ENCODE data around the gene SMURF2. TPM values are rescaled to one million over a fixed set of nuclear protein-coding genes. Genes with fewer than 3 reads are reported as not detected.

SMURF2 gene
- total RNA-seq, 1 experiment from 2014 or later: 23.0 TPM

DNA sequence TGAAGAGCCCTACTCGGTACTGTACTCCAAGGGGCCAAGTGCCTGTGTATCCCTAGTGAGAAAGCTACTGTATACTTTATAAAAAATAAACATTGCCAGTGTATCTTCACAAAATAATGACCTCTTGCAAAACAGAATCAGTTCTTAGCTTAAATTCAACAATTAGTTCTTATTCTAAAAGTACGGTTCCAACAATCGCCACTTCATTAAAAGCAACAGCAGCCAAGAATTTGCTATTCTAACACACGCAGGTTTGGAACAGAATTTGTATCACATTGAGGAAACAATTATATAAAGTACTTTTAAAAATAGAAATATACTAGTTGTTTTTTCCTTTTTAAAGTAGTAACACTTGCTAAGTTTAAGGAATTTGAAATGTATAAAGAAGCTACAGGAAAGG is 106.8 kb downstream of the SMURF2 start (continued):
- no peak for TF ChIP-seq NR3C1 (CRISPR knock-in tag; conservative IDR thresholded peaks at IDR 0.05; ENCODE audit: low read depth)

DNA sequence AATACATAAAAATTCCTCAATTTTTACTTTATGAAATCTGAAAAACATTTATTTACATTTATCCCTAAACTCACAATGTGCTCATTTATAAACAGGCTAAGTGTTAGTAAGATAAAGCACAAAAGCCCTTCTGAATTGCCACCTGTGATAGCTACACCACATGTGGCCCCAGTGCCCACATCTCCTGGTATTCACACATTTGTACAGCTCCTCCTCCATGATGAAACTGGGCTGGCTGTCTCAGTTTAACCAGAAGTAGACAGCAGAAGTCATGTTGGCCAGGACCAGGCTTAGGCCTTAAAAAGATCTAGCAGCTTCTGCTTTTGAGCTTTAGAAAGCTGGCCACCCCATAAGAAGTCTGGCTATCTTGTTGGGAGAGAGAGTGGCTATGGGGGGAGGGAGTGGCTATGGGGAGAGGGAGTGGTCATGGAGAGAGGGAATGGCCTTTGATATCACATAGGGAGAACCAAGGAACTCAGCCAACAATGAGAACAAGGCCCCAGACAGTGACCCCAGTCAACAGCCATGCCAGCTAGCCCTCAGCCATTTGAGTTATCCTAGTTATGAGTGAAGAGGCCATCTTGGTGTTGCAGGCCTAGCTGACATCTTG is 108.0 kb downstream of the SMURF2 start:
- no peak overlapping the region for H3K27ac Mint-ChIP-seq
- no peak overlapping the region for H3K4me3 Mint-ChIP-seq
- CTCF ChIA-PET: interaction anchor here (1.4 kb wide), 1 partner anchor 183 kb away, joined by 4 read pairs; no protein-coding TSS in a partner anchor
- peaks cover 7% of the 10 kb centered on the region for H3K36me3 Mint-ChIP-seq
- no peak for DNase-seq (ENCODE audit: low spot score)
- H3K4me1 Mint-ChIP-seq: peaks cover 9% of the 10 kb centered on the region
- no peak for TF ChIP-seq ZNF671 (CRISPR knock-in tag; IDR thresholded peaks at IDR 0.05)
- TF ChIP-seq, protein P1, sequence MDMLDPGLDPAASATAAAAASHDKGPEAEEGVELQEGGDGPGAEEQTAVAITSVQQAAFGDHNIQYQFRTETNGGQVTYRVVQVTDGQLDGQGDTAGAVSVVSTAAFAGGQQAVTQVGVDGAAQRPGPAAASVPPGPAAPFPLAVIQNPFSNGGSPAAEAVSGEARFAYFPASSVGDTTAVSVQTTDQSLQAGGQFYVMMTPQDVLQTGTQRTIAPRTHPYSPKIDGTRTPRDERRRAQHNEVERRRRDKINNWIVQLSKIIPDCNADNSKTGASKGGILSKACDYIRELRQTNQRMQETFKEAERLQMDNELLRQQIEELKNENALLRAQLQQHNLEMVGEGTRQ (CRISPR knock-in tag; IDR thresholded peaks at IDR 0.05): no peak
- TF ChIP-seq, protein P2, sequence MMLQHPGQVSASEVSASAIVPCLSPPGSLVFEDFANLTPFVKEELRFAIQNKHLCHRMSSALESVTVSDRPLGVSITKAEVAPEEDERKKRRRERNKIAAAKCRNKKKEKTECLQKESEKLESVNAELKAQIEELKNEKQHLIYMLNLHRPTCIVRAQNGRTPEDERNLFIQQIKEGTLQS (CRISPR knock-in tag; conservative IDR thresholded peaks at IDR 0.05): no peak
- TF ChIP-seq SP1 (CRISPR knock-in tag; conservative IDR thresholded peaks at IDR 0.05): no peak
- no peak for TF ChIP-seq ZNF317 (CRISPR knock-in tag; IDR thresholded peaks at IDR 0.05; ENCODE audit: borderline replicate concordance, low read depth)
- TF ChIP-seq JAZF1 (CRISPR knock-in tag; IDR thresholded peaks at IDR 0.05): no peak
- TF ChIP-seq, protein P3, sequence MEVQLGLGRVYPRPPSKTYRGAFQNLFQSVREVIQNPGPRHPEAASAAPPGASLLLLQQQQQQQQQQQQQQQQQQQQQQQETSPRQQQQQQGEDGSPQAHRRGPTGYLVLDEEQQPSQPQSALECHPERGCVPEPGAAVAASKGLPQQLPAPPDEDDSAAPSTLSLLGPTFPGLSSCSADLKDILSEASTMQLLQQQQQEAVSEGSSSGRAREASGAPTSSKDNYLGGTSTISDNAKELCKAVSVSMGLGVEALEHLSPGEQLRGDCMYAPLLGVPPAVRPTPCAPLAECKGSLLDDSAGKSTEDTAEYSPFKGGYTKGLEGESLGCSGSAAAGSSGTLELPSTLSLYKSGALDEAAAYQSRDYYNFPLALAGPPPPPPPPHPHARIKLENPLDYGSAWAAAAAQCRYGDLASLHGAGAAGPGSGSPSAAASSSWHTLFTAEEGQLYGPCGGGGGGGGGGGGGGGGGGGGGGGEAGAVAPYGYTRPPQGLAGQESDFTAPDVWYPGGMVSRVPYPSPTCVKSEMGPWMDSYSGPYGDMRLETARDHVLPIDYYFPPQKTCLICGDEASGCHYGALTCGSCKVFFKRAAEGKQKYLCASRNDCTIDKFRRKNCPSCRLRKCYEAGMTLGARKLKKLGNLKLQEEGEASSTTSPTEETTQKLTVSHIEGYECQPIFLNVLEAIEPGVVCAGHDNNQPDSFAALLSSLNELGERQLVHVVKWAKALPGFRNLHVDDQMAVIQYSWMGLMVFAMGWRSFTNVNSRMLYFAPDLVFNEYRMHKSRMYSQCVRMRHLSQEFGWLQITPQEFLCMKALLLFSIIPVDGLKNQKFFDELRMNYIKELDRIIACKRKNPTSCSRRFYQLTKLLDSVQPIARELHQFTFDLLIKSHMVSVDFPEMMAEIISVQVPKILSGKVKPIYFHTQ (CRISPR knock-in tag; IDR thresholded peaks at IDR 0.05): no peak
- no peak for TF ChIP-seq RELA (CRISPR knock-in tag; IDR thresholded peaks at IDR 0.05; ENCODE audit: borderline replicate concordance)
- TF ChIP-seq ATF1 (CRISPR knock-in tag; IDR thresholded peaks at IDR 0.05): no peak
- TF ChIP-seq NR2C2 (CRISPR knock-in tag; IDR thresholded peaks at IDR 0.05): no peak
- no peak for TF ChIP-seq ZNF219 (CRISPR knock-in tag; IDR thresholded peaks at IDR 0.05; ENCODE audit: borderline replicate concordance)
- no peak for TF ChIP-seq FOXK1 (CRISPR knock-in tag; IDR thresholded peaks at IDR 0.05)
- no peak for TF ChIP-seq FOXJ3 (CRISPR knock-in tag; IDR thresholded peaks at IDR 0.05; ENCODE audit: borderline replicate concordance)
- TF ChIP-seq HMGA2 (CRISPR knock-in tag; IDR thresholded peaks at IDR 0.05): no peak
- TF ChIP-seq ZNF396 (CRISPR knock-in tag; IDR thresholded peaks at IDR 0.05; ENCODE audit: borderline replicate concordance): no peak
- no peak for TF ChIP-seq EMX1 (CRISPR knock-in tag; IDR thresholded peaks at IDR 0.05)
- TF ChIP-seq, protein P4, sequence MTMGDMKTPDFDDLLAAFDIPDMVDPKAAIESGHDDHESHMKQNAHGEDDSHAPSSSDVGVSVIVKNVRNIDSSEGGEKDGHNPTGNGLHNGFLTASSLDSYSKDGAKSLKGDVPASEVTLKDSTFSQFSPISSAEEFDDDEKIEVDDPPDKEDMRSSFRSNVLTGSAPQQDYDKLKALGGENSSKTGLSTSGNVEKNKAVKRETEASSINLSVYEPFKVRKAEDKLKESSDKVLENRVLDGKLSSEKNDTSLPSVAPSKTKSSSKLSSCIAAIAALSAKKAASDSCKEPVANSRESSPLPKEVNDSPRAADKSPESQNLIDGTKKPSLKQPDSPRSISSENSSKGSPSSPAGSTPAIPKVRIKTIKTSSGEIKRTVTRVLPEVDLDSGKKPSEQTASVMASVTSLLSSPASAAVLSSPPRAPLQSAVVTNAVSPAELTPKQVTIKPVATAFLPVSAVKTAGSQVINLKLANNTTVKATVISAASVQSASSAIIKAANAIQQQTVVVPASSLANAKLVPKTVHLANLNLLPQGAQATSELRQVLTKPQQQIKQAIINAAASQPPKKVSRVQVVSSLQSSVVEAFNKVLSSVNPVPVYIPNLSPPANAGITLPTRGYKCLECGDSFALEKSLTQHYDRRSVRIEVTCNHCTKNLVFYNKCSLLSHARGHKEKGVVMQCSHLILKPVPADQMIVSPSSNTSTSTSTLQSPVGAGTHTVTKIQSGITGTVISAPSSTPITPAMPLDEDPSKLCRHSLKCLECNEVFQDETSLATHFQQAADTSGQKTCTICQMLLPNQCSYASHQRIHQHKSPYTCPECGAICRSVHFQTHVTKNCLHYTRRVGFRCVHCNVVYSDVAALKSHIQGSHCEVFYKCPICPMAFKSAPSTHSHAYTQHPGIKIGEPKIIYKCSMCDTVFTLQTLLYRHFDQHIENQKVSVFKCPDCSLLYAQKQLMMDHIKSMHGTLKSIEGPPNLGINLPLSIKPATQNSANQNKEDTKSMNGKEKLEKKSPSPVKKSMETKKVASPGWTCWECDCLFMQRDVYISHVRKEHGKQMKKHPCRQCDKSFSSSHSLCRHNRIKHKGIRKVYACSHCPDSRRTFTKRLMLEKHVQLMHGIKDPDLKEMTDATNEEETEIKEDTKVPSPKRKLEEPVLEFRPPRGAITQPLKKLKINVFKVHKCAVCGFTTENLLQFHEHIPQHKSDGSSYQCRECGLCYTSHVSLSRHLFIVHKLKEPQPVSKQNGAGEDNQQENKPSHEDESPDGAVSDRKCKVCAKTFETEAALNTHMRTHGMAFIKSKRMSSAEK (CRISPR knock-in tag; IDR thresholded peaks at IDR 0.05; ENCODE audit: borderline replicate concordance): no peak
- no peak for TF ChIP-seq PRRX2 (CRISPR knock-in tag; IDR thresholded peaks at IDR 0.05)
- TF ChIP-seq, protein P5, sequence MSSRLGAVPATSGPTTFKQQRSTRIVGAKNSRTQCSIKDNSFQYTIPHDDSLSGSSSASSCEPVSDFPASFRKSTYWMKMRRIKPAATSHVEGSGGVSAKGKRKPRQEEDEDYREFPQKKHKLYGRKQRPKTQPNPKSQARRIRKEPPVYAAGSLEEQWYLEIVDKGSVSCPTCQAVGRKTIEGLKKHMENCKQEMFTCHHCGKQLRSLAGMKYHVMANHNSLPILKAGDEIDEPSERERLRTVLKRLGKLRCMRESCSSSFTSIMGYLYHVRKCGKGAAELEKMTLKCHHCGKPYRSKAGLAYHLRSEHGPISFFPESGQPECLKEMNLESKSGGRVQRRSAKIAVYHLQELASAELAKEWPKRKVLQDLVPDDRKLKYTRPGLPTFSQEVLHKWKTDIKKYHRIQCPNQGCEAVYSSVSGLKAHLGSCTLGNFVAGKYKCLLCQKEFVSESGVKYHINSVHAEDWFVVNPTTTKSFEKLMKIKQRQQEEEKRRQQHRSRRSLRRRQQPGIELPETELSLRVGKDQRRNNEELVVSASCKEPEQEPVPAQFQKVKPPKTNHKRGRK (CRISPR knock-in tag; IDR thresholded peaks at IDR 0.05; ENCODE audit: borderline replicate concordance): no peak
- POLR2A ChIA-PET: no interaction called here
- ATAC-seq: no peak
- no peaks in the 10 kb centered on the region for H3K27me3 Mint-ChIP-seq (ENCODE audit: low read depth)
- no peaks in the 10 kb centered on the region for H3K9me3 Mint-ChIP-seq

Data from WTC11 (cell line).